ENCODE results near the gene AOC2.
"Not testable (repeated sequence)": the region's sequence is repeated elsewhere in the genome, so short reads cannot be mapped to it uniquely, and the experiment has no call there.

AOC2 gene

GRCh38 chr17:42882166-42882565 lies 37.8 kb downstream of the AOC2 start:
- DNase-seq = no peak

DNA sequence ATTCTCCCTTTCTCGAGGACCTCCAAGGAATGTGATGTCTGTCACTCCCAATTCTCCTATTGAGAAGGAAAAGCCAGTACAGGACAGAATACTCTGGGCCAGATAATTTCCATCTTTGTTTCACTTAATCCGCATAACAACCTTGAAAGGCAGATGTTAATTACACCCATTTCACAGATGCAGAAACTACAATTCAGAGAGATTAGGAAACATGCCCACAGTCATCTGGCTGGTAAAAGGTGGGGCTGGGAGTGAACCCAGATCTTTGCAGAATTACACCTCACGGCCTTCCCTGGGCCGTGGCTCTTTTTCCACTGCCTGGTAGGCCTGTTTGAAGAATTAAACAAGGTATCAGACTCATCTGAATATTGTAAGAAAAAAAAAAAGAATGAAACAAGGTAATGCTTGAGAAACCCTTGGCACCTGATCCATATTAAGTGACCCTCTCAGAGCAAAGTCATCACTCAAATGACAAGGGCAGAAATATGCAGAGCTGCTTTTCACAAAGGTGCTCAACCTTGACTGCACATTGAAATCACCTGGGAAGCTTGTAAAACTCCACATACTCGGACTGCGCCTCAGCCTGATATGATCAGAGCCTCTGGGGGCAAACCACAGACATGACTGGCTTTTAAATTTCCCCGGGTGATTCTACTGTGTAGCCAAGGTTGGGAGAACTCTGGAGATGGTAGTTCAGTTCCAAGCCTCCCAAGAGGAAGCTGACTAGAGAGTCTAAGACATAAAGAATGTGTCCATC lies 39.6 kb downstream of the AOC2 start:
- DNase-seq = no peak

- not testable (repeated sequence) for DNase-seq
Measured at GRCh38 chr17:42885806-42886205, 41.4 kb downstream of the AOC2 start.

DNA sequence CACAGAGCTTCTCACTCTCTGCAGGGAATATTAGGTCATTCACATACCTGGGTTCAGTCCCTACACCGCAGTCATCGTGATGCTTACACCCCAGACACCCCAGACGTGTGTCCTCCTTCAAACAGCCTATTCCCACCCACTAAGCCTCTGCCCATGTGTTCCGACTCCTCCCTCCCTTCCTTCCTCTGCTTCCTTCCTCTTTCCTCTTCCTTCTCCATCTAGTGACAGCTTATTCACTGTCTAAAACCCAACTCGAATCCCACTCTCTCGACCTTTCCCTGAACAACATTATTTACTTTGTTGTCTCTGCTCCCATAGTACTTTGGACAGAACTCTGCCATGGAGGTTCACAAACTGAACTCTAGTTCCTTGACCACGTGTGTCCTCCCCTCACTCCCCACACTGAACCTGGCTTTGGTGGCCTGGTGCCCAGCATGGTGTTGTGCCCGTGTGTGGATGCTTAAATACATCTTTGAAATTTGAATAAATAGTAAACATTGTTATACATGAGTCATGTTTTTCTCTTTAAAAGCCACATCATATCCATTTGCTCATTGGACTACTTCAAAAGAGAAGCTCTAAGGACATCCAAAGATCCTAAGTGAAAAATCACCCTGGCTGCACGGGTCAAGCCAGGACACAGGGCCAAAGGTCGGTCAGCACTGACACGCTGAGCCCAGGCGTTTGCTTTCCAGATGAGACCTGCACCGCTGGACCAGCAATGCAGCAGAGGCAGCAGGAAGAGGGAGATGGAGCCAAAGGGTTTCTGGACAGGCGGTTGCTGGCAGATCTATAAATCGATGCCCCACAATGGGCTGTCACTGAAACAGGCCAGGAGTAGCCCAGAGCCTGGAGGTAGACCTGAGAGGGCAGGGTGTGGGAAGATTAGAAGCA lies 42.1 kb downstream of the AOC2 start:
- no peak for DNase-seq

DNA sequence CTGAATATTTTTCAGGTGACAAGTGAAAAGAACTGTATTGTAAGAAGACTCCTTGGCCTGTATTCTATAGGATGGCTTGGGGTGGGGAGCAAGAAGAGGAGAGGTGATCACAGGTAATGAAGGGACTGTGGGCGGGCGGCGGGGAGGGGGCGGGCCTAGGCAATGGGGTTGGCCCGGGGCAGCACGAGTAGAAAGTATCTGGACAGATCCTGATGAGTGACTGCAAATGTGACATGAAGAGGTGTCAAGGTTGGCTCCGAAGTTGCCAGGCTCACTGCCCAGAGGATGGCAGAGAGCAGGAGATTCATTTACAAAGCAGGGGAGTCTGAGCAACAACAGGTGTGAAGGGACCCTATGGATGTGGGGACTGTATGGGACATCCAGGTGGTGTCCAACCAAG lies 45.4 kb downstream of the AOC2 start:
- DNase-seq = no peak

DNA sequence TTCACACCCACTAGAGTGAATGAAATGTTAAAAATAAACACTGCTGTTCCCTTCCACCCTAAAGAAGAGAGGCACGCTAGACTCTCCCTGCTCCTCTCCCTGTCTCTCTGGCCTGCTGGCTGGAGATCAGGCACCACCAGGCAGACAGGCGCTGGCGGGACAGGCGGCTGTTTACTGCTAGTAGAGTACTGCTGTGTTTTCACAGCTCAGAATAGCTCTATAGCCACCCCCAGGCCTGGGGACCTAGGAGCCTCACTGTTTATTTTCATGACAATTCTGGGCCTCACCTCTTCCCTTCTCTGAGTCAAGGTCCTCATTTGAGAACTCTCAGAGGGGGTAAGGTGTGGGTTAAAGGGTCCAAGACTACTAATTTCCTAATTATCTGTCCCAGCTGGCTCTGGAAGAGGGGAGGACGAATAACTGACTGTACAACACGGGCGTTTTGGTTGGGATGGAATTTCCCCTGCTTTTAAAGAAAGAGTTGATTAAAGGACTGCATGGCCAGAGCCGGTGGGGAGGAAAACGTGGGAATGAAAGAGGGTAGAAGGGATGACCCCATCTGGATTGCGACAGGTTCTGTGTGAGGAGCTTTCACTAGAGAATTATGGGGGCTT lies 47.3 kb downstream of the AOC2 start:
- DNase-seq = no peak

DNA sequence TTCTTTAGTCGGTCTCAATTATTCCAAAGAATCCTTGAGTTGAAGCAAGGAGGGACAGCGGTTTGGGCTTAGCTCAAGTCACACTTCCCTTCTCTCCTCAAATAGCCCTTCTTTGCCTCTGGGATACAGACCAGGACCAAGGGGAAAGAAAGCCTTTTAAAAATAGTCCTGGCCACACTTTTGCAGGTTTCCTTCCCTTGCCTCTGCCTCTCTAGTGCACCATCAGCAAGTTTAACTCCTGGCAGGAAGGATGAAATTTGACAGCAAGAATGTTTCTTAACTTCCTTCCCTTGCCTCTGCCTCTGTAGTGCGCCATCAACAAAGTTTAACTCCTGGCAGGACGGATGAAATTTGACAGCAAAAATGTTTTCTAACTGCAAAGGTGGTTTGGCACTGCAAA lies 49.0 kb downstream of the AOC2 start:
- DNase-seq = no peak

- DNase-seq = no peak
Measured at GRCh38 chr17:42894283-42895184, 50.2 kb downstream of the AOC2 start.

DNA sequence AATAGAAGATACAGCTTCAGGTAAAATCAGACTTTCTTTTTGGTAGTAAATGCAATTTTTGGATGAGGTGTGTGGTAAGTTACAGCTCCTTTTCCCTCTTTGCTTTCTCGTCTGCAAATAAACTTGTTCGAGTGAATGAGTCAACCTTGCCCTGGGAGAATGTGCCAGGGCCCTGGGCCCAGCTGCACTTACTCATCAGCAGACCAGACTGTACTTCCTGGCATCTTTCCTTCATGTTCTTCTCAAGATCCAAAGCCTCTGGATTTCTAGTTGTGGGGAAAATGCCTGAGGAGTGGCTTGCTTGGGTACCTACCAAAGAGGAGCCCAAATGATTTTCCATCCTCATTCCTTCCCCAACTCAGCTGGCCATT lies 50.8 kb downstream of the AOC2 start:
- DNase-seq = no peak

DNA sequence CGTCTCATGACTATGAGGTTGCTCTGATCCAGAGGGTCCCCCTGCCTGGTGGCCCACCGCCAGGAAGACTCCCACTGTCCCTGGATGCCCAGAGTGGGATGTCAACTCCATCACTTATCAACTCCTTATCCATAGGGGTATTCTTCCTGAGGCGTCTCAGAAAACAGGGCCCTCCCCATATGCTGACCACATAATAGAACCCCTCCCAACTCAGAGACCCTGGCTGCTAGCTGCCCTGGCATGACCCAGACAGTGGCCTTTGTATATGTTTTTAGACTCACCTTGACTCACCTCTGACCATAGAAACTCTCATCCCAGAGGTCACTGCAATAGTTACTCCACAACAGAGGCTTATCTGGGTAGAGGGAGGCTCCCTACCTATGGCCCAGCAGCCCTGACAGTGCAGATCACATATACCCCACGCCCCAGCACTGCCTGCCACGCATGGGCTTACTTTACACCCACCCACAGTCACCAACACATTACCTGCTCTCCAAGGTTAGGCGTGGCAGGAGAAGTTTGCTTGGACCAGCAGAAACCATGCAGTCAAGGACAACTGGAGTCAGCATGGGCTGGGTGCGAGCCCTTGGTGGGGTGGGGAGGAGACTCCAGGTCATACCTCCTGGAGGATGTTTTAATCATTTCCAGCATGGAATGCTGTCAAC lies 53.9 kb downstream of the AOC2 start:
- no peak for DNase-seq

- not testable (repeated sequence) for DNase-seq
Measured at GRCh38 chr17:42899981-42900380, 55.6 kb downstream of the AOC2 start.

Measured in NCI-H2171 treated with DMSO at 0.1 percent for 48 hours (cell line).